Neural progenitor cell (in vitro differentiated cells): ENCODE results near the gene TNNI3. TPM values are rescaled to one million over a fixed set of nuclear protein-coding genes. Genes with fewer than 3 reads are reported as not detected.

Experiments
- DNase-seq: peaks from one replicate; pipeline ENCODE4 v3.0.0-alpha.2; 2016; ENCODE audit warnings: low spot score
- H2AFZ ChIP-seq: fragments of 200-600 bp; sonication (generic); replicated peaks from 2 replicates; pipeline ENCODE4 v1.6.1; 2016; ENCODE audit warnings: antibody characterized with exemption
- H3F3A ChIP-seq: fragments of 200-600 bp; sonication (generic); 2 replicates; pipeline ENCODE4 v1.6.1; 2016; ENCODE audit warnings: antibody characterized with exemption, low read depth
- H3K27ac ChIP-seq: fragments of 200-600 bp; sonication (generic); 2 replicates; pipeline ENCODE4 v1.5.1; 2016; ENCODE audit warnings: mild to moderate bottlenecking
- H3K27me3 ChIP-seq: fragments of 200-600 bp; sonication (generic); 2 replicates; pipeline ENCODE4 v1.6.1; 2016; ENCODE audit warnings: mild to moderate bottlenecking, moderate library complexity
- H3K36me3 ChIP-seq: fragments of 200-600 bp; sonication (generic); 2 replicates; pipeline ENCODE4 v1.5.1; 2016
- H3K4me1 ChIP-seq: fragments of 200-600 bp; sonication (generic); 2 replicates; pipeline ENCODE4 v1.6.1; 2016; ENCODE audit warnings: mixed run types
- H3K4me2 ChIP-seq: fragments of 200-600 bp; sonication (generic); 2 replicates; pipeline ENCODE4 v1.6.1; 2016
- H3K4me3 ChIP-seq: fragments of 200-600 bp; sonication (generic); 2 replicates; pipeline ENCODE4 v1.5.1; 2016
- H3K79me2 ChIP-seq: fragments of 200-600 bp; sonication (generic); 2 replicates; pipeline ENCODE4 v1.6.1; 2016; ENCODE audit warnings: low read depth
- H3K9ac ChIP-seq: fragments of 200-600 bp; sonication (generic); 2 replicates; pipeline ENCODE4 v1.6.1; 2016
- H3K9me3 ChIP-seq: fragments of 200-600 bp; sonication (generic); 2 replicates; pipeline ENCODE4 v1.5.1; 2016; ENCODE audit warnings: low read depth
- H4K20me1 ChIP-seq: fragments of 200-600 bp; sonication (generic); 2 replicates; pipeline ENCODE4 v1.6.1; 2016; ENCODE audit warnings: low read depth
- H3K27ac Mint-ChIP-seq: 3 replicates; pipeline ENCODE4 v1.8.0; 2021; ENCODE audit warnings: mixed read lengths
- H3K27me3 Mint-ChIP-seq: 2 replicates; pipeline ENCODE4 v1.8.0; 2022; ENCODE audit warnings: low read depth, mild to moderate bottlenecking, inconsistent platforms, moderate library complexity, mixed read lengths; ENCODE audit not compliant: insufficient read depth
- H3K36me3 Mint-ChIP-seq: 3 replicates; pipeline ENCODE4 v1.8.0; 2021; ENCODE audit warnings: mixed read lengths
- H3K4me1 Mint-ChIP-seq: 3 replicates; pipeline ENCODE4 v1.8.0; 2021; ENCODE audit warnings: mixed read lengths
- H3K4me3 Mint-ChIP-seq: 3 replicates; pipeline ENCODE4 v1.8.0; 2021; ENCODE audit warnings: mild to moderate bottlenecking, moderate library complexity, mixed read lengths
- H3K9me3 Mint-ChIP-seq: 3 replicates; pipeline ENCODE4 v1.8.0; 2020; ENCODE audit warnings: mixed read lengths
- CTCF ChIP-seq: fragments of 200-600 bp; sonication (generic); IDR thresholded peaks from 2 replicates; pipeline ENCODE4 v1.5.1; 2017; ENCODE audit warnings: antibody characterized with exemption, mild to moderate bottlenecking
- EZH2 ChIP-seq: fragments of 200-600 bp; sonication (generic); IDR thresholded peaks from 2 replicates; pipeline ENCODE4 v1.6.1; 2017; ENCODE audit warnings: antibody characterized with exemption, mild to moderate bottlenecking, moderate library complexity
- EZH2phosphoT487 ChIP-seq: fragments of 200-600 bp; sonication (generic); IDR thresholded peaks from 2 replicates; pipeline ENCODE4 v1.6.1; 2017; ENCODE audit warnings: antibody characterized with exemption
- total RNA-seq: library from RNA; depleted of rRNA; stranded (reverse); fragments of >200 nt; gene quantifications from 2 replicates; pipeline ENCODE4 v1.2.3, GENCODE V29; 2015; ENCODE audit warnings: low replicate concordance

TNNI3 gene
- total RNA-seq, 1 donor from 2014 or later, result 22.2 TPM

- no peak for TF ChIP-seq EZH2phosphoT487
- no peak for TF ChIP-seq EZH2
- TF ChIP-seq CTCF, result no peak
- H3K4me1 Mint-ChIP-seq, result peaks cover 21% of the 10 kb centered on the region
- H3K36me3 ChIP-seq, result no peaks in the 10 kb centered on the region
- H4K20me1 ChIP-seq, result no peaks in the 10 kb centered on the region
- H3K9ac ChIP-seq, result no peak overlapping the region
- no peak overlapping the region for H3K4me2 ChIP-seq
- H3K27ac ChIP-seq, result no peak overlapping the region
- H3K4me1 ChIP-seq, result peaks cover 6% of the 10 kb centered on the region
- H3K79me2 ChIP-seq, result no peaks in the 10 kb centered on the region
- H3K4me3 ChIP-seq, result no peak overlapping the region
- no peaks in the 10 kb centered on the region for H3K9me3 ChIP-seq
- no peak overlapping the region for H3K4me3 Mint-ChIP-seq
- H3K27me3 ChIP-seq, result peaks cover 40% of the 10 kb centered on the region
- H3K36me3 Mint-ChIP-seq, result no peaks in the 10 kb centered on the region
- H2AFZ ChIP-seq, result no peak overlapping the region
- no peaks in the 10 kb centered on the region for H3K9me3 Mint-ChIP-seq
- H3F3A ChIP-seq, result peaks cover 12% of the 10 kb centered on the region
- H3K27me3 Mint-ChIP-seq, result peaks cover 14% of the 10 kb centered on the region
- H3K27ac Mint-ChIP-seq, result no peak overlapping the region
- DNase-seq, result no peak
These were observed 4.2 kb upstream of the TNNI3 start for GRCh38 chr19:55161571-55162322.

- H2AFZ ChIP-seq, result no peak overlapping the region
These were observed 3.4 kb upstream of the TNNI3 start for GRCh38 chr19:55160986-55161365.

GRCh38 chr19:55160128-55160985 lies 2.8 kb upstream of the TNNI3 start:
- no peak overlapping the region for H3K4me3 ChIP-seq
- H3K4me3 Mint-ChIP-seq, result peak overlapping the region; percentile 62

More at GRCh38 chr19:55160986-55161365, 3.4 kb upstream of the TNNI3 start:
- TF ChIP-seq EZH2phosphoT487 (peak; percentile 28), CTCF (no peak), EZH2 (peak; percentile 36)
- no peaks in the 10 kb centered on the region for H3K9me3 Mint-ChIP-seq
- Histone ChIP-seq H3K79me2 (no peaks in the 10 kb centered on the region), H3K36me3 (no peaks in the 10 kb centered on the region), H3K9me3 (no peaks in the 10 kb centered on the region), H3K27me3 (peaks cover 40% of the 10 kb centered on the region), H3K9ac (no peak overlapping the region), H3F3A (peaks cover 18% of the 10 kb centered on the region), H4K20me1 (no peaks in the 10 kb centered on the region), H3K4me2 (peak overlapping the region; percentile 25), H3K27ac (no peak overlapping the region), H3K4me1 (peaks cover 6% of the 10 kb centered on the region), H3K4me3 (no peak overlapping the region)
- H3K4me1 Mint-ChIP-seq, result peaks cover 21% of the 10 kb centered on the region
- H3K27me3 Mint-ChIP-seq, result peaks cover 10% of the 10 kb centered on the region
- H3K4me3 Mint-ChIP-seq, result no peak overlapping the region
- no peak for DNase-seq
- no peak overlapping the region for H3K27ac Mint-ChIP-seq
- no peaks in the 10 kb centered on the region for H3K36me3 Mint-ChIP-seq

More at GRCh38 chr19:55160128-55160985, 2.8 kb upstream of the TNNI3 start:
- H3K9me3 ChIP-seq, result no peaks in the 10 kb centered on the region
- Mint-ChIP-seq H3K36me3 (no peaks in the 10 kb centered on the region), H3K4me1 (peaks cover 16% of the 10 kb centered on the region), H3K27ac (no peak overlapping the region), H3K9me3 (no peaks in the 10 kb centered on the region), H3K27me3 (peaks cover 10% of the 10 kb centered on the region)
- peaks cover 40% of the 10 kb centered on the region for H3K27me3 ChIP-seq
- H3K9ac ChIP-seq, result no peak overlapping the region
- H2AFZ ChIP-seq, result no peak overlapping the region
- no peaks in the 10 kb centered on the region for H4K20me1 ChIP-seq
- no peak overlapping the region for H3K4me2 ChIP-seq
- H3F3A ChIP-seq, result peaks cover 20% of the 10 kb centered on the region
- TF ChIP-seq EZH2 (peak; percentile 19), EZH2phosphoT487 (no peak), CTCF (peak; percentile 99)
- H3K27ac ChIP-seq, result no peak overlapping the region
- no peaks in the 10 kb centered on the region for H3K36me3 ChIP-seq
- H3K4me1 ChIP-seq, result peaks cover 6% of the 10 kb centered on the region
- DNase-seq, result peak; percentile 97
- H3K79me2 ChIP-seq, result no peaks in the 10 kb centered on the region
